GM21737 (cell line): ENCODE results near the gene SFR1.

ENCODE experiments used
- ATAC-seq: cut with Tn5 transposase; IDR thresholded peaks from one replicate; pipeline ENCODE4 v1.9.1; 2021; ENCODE audit warnings: mild to moderate bottlenecking, moderate library complexity; ENCODE audit not compliant: unreplicated experiment

Gene SFR1

DNA sequence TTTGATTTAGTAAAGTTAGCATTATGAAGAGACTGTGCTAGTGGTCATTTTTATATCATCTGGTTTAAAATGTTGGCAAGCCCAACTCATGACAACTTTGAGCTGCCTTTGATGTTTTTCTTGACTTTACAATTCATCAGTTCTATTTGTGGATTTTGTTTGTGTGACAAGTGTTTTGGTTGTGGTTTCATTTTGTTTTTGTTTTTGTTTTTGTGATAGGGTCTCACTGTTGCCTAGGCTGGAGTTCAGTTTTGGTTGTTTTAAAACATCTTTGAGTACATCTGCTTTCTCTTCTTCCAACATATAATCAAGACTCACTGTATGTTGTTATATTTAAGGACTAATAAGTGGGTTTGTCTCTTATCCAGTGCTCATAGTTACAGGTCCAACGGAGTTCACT is 17.6 kb upstream of the SFR1 start:
- no peak for ATAC-seq

DNA sequence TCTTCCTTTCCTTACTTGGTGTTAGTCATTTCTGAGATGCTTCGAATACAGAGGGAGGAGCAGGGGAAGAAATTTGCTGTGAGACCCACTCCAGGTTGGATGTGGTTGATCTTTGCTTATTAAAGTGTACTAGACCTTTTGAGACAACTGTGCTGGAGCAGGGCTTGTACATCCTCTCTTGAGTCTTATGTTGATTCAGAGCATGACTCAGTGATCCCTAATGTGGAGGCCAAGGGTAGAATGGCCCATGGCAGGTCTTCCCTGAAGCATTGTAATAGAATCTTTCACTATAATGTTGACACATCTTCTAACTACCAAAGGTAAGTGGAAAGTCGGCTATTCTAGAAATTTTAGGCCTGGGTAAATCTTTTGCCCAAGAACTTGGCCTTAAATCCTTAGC is 17.0 kb upstream of the SFR1 start:
- no peak for ATAC-seq

DNA sequence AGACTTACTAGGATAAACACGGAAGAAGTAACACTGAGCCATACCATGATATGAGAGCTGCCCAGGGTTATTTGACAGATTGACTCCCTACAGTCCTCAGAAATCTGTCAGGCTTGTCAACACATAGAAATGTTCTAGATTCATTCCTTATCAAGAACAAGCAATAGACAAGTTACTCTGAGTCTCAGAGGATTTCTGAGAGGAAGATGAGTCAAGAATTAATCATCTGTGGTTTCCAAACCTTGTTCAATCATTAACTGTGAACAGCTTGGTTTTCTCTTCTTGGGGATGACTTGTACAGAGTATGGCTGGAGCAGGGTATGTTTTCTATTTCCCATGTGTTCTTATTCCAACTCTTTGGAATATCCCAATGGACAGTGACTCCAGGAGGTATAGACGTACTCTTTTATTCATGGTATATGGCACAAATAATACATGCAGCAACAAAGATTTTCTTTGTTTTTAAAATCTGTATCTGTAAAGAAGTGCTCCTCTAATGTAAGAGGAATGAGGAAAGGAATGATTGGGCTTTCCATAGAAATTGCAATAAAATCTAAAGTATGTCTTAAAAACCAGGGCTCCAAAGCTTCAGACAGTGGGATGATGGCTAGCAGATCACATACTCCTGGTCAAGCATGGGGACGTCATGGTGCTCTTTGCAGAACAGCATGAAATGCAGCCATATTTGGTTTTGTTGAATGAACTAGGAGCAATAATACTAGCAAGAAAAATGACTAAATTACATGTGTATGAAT is 11.9 kb upstream of the SFR1 start:
- ATAC-seq: peak; percentile 72

DNA sequence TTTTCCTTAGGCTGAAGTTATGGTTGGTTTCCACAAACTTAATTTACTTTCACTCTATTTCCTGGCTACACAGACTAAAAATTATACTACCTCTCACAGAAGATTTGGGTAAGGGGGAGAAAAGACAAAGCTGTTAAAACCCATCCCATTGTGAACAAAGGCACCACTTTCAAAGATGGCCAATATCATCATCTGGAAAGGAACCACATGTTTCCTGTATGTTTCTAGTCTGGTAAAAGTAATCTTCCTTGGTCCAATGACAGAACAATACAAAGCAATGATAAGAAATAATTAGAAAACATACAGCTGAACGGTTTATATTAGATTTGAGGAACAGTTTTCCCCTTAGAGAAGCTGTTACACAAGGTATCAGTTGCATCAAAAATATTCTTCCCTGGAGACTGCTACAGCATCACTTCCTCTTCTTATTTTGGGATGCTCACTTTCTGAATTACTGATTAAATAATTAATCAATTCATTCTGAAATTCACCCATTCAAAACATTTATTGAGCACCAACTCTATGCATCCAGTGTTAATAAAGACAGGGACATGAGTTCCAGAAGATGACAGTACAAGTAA is 8.5 kb upstream of the SFR1 start:
- no peak for ATAC-seq

- no peak for ATAC-seq
Measured at GRCh38 chr10:104117839-104118323, 4.1 kb upstream of the SFR1 start.

DNA sequence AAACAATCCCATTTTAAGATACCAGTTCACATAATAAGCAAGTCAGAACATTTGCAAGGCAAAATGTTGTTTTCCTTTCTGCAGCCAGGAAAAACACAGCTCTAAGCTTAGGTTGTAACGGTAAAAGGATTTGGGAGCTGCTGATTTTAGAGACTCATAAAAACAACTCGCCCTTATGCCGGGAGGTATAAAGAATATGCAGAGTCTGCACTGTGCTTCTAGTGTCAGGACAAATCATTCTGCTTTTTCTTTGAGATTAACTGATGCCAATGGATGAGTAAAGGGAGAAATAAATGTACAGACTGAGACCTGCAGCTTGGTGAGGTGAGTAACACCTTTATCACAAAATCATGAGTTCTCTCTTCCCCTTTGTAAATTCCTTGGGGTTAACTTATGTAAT is 2.0 kb upstream of the SFR1 start:
- no peak for ATAC-seq

DNA sequence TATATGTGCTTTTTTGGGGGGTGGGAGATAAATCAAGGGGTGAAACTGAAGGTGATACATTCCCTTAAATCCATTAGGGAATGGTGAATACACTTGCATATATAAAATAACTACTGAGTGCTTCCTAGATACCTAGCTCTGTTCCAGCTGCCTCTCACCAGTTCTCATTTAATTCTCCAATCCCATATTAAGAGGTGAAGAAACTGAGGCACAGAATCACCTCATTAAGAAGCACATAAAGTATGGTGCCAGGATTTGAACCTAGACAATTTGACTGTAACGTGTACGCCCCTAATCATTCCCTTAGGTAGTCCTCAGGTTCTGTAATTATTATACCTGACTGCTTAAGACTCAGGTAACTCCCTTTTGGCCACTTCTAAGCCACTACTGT is 1.5 kb upstream of the SFR1 start:
- ATAC-seq: no peak

DNA sequence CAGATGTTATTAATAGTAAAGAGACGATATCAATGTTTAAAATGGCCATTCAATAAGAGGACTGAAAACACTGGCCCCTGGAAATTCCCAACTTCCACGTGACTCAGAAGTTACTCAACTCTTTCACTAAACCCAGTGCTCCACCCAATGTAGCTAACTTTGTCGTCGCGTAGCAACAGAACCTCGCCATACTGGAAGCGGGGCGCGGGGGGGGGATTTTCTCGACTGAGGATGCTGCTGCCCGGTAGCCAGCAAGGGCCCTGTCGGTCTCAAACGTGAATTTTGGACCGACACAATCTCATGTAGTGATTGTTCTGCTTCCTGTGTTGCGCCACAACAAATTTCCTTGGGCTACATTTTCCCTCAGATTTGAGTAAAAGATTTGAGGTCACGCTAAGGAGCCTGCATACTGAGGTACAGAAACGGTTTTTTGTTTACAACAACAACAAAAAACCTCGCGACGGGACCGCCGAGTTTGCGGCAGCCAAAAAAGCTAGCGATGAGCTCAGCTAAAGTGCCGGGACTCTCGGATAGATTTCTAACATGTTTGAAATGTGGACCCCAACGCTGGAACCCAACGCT is 977 bp upstream of the SFR1 start:
- ATAC-seq: no peak

DNA sequence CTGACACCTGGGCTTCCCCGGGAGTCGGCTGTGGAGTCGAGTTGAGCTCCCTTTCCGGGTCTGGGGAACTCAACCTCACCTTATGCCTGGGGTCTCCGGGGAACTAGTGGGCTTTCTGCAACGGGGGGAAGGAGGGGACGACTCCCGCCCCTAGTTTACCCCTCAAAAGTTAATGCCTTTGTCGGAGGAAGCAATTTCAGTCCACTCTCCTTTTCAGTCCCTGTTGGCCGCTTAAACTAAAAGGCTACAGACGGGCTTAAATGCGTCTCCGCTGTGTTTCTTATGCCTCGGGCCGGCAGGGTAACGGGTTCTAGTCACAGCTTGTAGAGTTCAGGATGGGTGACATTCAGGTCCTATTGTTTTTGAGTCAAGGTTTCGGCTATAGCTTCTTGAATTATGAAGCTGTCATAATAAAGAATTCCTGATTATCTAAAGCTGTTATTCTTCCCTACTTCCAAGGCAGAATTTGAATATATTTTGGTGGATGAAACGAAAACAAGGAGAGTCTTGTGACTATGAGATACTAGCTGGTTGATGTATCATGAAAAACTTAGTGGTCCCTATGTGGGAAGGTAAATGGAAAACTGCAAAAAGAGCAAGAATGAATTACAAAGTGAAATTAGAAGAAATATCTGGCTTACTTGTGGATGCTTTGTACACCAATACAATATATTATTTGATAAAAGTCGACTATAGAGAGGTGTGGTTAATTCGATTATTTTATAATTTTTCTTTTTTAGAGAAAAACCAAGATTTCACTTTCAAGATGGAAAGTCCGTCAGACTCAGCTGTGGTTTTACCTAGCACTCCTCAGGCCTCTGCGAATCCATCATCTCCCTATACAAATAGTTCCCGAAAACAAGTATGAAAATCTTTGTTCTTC is 495 bp downstream of the SFR1 start:
- peak; percentile 2 for ATAC-seq

GRCh38 chr10:104123397-104123796 is 1.4 kb downstream of the SFR1 start:
- no peak for ATAC-seq

GRCh38 chr10:104127411-104127810 is 5.4 kb downstream of the SFR1 start:
- no peak for ATAC-seq

DNA sequence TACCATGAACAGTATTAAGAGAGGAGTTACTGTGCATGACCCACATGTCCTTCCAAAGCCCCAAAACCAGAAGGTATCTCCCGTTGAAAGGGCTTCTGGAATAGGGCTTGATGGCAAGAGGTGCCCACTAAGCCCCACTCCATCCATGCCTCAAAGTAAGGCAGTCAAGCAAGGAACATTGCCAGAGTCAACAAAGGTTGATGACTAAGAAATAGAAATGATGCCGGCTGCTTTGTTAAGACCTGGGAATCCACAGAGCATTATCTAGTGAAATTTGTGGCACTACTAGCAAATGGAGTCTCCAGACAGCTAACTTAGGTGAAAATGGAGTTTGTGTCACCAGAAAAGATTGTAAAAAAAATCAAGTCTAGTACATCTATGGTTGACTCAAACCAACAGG is 6.2 kb downstream of the SFR1 start:
- ATAC-seq: no peak

DNA sequence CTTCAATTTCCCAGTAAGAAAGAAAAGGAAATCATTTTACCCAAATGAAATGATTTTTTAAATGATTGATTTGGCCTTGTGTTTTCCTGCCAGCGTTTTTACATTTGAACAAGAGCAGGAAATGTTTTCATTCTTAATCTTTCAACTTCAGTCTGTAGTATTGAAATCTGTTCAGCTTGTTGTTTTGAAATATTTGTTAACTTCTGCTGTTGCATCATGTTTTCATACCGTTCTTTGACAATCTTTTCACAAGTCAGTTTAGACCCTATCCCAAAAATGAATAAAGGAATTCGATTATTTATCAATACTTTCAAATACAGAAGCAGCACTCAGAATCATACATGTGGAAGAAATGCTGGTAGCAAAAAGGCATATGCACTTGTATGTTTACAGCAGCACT is 8.1 kb downstream of the SFR1 start:
- ATAC-seq: no peak

- no peak for ATAC-seq
Measured at GRCh38 chr10:104138131-104138530, 16.2 kb downstream of the SFR1 start.

DNA sequence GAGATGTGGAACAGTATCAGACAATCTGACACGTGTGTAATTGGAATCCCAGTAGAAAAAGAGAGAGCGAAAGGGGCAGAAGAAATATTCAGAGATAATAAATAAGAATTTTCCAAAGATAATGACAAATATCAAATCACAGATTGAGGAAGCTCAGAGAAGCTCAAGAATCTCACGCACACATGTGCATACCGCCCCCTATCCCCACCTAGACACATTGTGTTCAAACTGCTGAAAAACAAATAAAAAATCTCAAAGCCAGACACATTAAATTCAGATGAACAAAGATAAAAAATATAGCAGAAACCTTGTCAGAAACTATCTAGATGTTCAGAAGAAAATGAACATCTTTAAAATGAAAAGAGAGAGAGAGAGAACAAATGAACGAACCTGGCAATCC is 17.2 kb downstream of the SFR1 start:
- no peak for ATAC-seq

DNA sequence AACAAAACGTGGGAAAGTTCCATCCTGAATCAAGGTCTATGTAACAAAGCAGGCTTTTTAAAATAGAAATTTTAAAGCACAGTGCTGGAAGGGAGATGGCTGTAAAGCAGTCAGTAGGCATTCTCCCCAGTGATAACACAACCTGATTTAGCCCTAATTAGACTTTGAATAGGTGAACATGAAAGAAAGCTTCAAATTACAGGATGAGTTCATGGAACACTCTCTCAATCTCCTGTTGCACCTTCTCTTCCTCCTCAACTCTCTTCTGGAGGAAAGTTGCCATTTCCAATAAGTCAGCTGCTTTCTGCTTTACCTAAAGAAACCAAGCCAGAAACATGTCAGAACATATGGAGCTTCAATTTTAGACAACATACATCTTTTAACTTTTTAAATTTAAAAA is 20.1 kb downstream of the SFR1 start:
- ATAC-seq: no peak

GRCh38 chr10:104143829-104144228 is 21.9 kb downstream of the SFR1 start:
- no peak for ATAC-seq

GRCh38 chr10:104144931-104145330 is 23.0 kb downstream of the SFR1 start:
- no peak for ATAC-seq

DNA sequence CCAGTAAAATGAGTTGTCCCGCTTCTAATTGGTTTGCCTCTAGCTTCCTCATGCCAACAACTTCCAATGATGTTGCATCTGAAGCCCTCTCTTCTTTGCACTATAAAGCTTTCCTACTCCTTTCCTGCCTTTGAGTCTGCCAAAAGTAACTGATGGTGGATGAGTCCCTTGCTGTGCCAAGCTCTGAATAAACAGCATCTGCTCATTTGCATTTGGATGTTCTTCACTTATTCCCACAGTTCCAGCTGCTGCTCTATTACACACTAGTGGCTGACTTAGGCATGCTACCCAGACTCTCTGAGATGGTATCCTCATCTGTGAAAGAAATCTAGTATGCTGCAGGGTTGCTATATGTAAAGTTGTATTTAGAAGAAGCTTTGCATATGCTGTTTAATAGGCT is 24.9 kb downstream of the SFR1 start:
- no peak for ATAC-seq

DNA sequence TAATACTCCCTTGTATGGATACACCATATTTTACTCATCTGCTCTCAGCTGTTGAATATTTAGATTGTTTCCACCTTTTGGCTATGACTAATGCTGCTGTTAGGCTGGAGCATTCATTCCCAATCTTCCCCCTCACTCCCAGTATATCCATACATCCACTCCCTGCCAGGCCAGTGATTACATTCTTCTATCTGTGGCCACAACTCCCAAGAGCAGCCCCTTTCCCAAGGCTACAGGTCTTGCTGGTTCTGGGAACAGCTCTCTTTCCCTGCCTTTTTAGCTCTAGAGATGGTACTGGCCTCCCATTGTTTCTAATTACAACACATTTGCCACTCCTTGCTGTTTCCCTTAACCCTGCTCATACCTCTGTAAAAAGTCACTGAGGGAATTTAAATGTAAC is 28.2 kb downstream of the SFR1 start:
- no peak for ATAC-seq

GRCh38 chr10:104151737-104152136 is 29.8 kb downstream of the SFR1 start:
- ATAC-seq: no peak
